Loucy (cell line): Measurements from ENCODE around the gene FSTL5.

Source experiments
- H2AFZ ChIP-seq: fragments of 200-600 bp; sonication (generic); 2 replicates; pipeline ENCODE4 v1.6.0; 2016; ENCODE audit warnings: antibody characterized with exemption, mild to moderate bottlenecking, low read length, moderate library complexity
- H3F3A ChIP-seq: fragments of 200-600 bp; 2 replicates; pipeline ENCODE4 v1.6.0; 2016; ENCODE audit warnings: antibody characterized with exemption, low read depth, mild to moderate bottlenecking
- H3K27me3 ChIP-seq: fragments of 200-600 bp; sonication (generic); 2 replicates; pipeline ENCODE4 v1.6.1; 2014; ENCODE audit warnings: low read length, mild to moderate bottlenecking; ENCODE audit not compliant: insufficient read depth, poor library complexity, severe bottlenecking
- H3K36me3 ChIP-seq: fragments of 200-600 bp; sonication (generic); 2 replicates; pipeline ENCODE4 v1.6.1; 2016; ENCODE audit warnings: low read length; ENCODE audit not compliant: insufficient read depth
- H3K4me1 ChIP-seq: fragments of 200-600 bp; sonication (generic); 2 replicates; pipeline ENCODE4 v1.5.1; 2014; ENCODE audit warnings: low read length, mild to moderate bottlenecking; ENCODE audit not compliant: insufficient read depth, poor library complexity, severe bottlenecking
- H3K4me2 ChIP-seq: fragments of 200-600 bp; sonication (generic); 2 replicates; pipeline ENCODE4 v1.6.0; 2014; ENCODE audit warnings: antibody characterized with exemption, low read length, low read depth, mild to moderate bottlenecking; ENCODE audit not compliant: poor library complexity, severe bottlenecking
- H3K4me3 ChIP-seq: fragments of 200-600 bp; sonication (generic); 2 replicates; pipeline ENCODE4 v1.5.1; 2014; ENCODE audit warnings: low read length, mild to moderate bottlenecking, mixed read lengths; ENCODE audit not compliant: poor library complexity, severe bottlenecking
- H3K79me2 ChIP-seq: fragments of 200-600 bp; sonication (generic); 2 replicates; pipeline ENCODE4 v1.6.1; 2014; ENCODE audit warnings: low read length; ENCODE audit not compliant: insufficient read depth
- H3K9ac ChIP-seq: fragments of 200-600 bp; sonication (generic); 2 replicates; pipeline ENCODE4 v1.6.0; 2014; ENCODE audit warnings: mild to moderate bottlenecking, low read depth, low read length, moderate library complexity; ENCODE audit not compliant: poor library complexity, severe bottlenecking
- H3K9me2 ChIP-seq: fragments of 200-600 bp; sonication (generic); replicated peaks from 2 replicates; pipeline ENCODE4 v1.6.1; 2016; ENCODE audit warnings: low read depth, low read length, mixed read lengths
- H3K9me3 ChIP-seq: fragments of 200-600 bp; sonication (generic); 2 replicates; pipeline ENCODE4 v1.6.1; 2014; ENCODE audit warnings: mild to moderate bottlenecking, antibody characterized with exemption, low read length, low read depth; ENCODE audit not compliant: insufficient read depth
- H4K20me1 ChIP-seq: fragments of 200-600 bp; sonication (generic); 2 replicates; pipeline ENCODE4 v1.6.0; 2014; ENCODE audit warnings: antibody characterized with exemption, low read length, mild to moderate bottlenecking; ENCODE audit not compliant: insufficient read depth, poor library complexity, severe bottlenecking
- EZH2phosphoT487 ChIP-seq: fragments of 200-600 bp; IDR thresholded peaks from 2 replicates; pipeline ENCODE4 v1.6.1; 2018; ENCODE audit warnings: antibody characterized with exemption, mild to moderate bottlenecking, moderate library complexity, borderline replicate concordance
- TF ChIP-seq, protein P1 (sequence below): fragments of 200-600 bp; sonication (generic); conservative IDR thresholded peaks from 2 replicates; pipeline ENCODE4 v1.5.1; 2014; ENCODE audit warnings: mild to moderate bottlenecking, antibody characterized with exemption, low read length

FSTL5 gene

DNA sequence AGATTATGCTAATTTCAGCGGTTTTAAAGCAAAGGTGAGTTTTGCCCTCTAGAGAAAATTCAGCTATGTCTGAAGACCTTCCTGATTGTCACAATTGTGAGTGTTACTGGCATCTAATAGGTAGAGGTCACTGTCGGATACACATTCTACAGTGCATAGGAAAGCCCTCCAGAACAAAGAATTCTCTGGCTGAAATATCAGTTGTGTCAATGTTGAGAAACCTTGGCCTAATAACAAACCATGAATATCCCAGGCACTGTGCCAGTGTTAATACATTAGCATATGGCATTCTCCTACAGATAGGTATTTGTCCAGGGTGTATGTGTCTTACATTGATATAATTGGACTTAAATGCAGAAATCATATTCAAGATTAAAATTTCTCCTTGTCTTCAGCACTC lies 294.3 kb downstream of the FSTL5 start:
- Histone ChIP-seq H4K20me1 (no peaks in the 10 kb centered on the region), H3K9me2 (no peaks in the 10 kb centered on the region), H3K36me3 (no peaks in the 10 kb centered on the region), H3F3A (no peaks in the 10 kb centered on the region), H3K4me1 (no peaks in the 10 kb centered on the region), H3K27me3 (no peaks in the 10 kb centered on the region), H3K9me3 (no peaks in the 10 kb centered on the region), H3K4me2 (no peak overlapping the region), H3K4me3 (no peak overlapping the region), H2AFZ (no peak overlapping the region), H3K79me2 (no peaks in the 10 kb centered on the region), H3K9ac (no peak overlapping the region)
- no peak for TF ChIP-seq EZH2phosphoT487
- TF ChIP-seq, protein P1, sequence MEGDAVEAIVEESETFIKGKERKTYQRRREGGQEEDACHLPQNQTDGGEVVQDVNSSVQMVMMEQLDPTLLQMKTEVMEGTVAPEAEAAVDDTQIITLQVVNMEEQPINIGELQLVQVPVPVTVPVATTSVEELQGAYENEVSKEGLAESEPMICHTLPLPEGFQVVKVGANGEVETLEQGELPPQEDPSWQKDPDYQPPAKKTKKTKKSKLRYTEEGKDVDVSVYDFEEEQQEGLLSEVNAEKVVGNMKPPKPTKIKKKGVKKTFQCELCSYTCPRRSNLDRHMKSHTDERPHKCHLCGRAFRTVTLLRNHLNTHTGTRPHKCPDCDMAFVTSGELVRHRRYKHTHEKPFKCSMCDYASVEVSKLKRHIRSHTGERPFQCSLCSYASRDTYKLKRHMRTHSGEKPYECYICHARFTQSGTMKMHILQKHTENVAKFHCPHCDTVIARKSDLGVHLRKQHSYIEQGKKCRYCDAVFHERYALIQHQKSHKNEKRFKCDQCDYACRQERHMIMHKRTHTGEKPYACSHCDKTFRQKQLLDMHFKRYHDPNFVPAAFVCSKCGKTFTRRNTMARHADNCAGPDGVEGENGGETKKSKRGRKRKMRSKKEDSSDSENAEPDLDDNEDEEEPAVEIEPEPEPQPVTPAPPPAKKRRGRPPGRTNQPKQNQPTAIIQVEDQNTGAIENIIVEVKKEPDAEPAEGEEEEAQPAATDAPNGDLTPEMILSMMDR = no peak

DNA sequence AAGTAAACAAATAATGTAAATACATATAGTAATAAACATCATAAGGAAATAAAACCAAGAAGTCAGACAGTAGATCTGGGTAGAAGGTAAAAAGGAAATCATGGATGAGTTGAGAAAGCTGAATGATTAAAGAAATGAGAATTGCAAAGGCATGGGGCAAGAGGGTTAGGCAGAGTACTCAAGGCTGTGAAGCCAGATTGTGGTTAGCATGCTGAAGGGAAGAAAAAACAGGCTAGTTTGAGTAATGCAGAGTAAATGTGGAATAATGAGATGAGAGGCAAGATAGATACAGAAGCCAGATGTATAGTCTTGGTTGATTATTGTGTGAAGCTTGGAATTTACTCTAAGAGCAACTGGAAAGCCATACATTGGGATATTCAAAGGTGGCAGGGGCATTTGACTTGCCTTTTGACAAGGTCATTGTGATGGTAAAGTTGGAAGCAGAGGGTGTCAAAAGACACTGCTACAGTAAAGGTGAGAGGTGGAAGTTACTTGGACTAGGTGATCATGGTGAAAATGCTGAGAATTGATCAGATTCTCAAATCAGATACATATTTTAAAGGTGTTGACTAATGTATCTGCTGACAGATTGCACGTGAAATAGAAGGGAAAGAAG lies 307.0 kb downstream of the FSTL5 start:
- no peaks in the 10 kb centered on the region for H3F3A ChIP-seq
- H3K4me3 ChIP-seq = no peak overlapping the region
- no peak overlapping the region for H3K9ac ChIP-seq
- no peaks in the 10 kb centered on the region for H3K9me2 ChIP-seq
- H3K9me3 ChIP-seq = no peaks in the 10 kb centered on the region
- no peaks in the 10 kb centered on the region for H4K20me1 ChIP-seq
- H3K36me3 ChIP-seq = no peaks in the 10 kb centered on the region
- H3K27me3 ChIP-seq = no peaks in the 10 kb centered on the region
- H3K79me2 ChIP-seq = no peaks in the 10 kb centered on the region
- TF ChIP-seq, protein P1 = no peak
- no peaks in the 10 kb centered on the region for H3K4me1 ChIP-seq
- no peak overlapping the region for H2AFZ ChIP-seq
- no peak overlapping the region for H3K4me2 ChIP-seq

DNA sequence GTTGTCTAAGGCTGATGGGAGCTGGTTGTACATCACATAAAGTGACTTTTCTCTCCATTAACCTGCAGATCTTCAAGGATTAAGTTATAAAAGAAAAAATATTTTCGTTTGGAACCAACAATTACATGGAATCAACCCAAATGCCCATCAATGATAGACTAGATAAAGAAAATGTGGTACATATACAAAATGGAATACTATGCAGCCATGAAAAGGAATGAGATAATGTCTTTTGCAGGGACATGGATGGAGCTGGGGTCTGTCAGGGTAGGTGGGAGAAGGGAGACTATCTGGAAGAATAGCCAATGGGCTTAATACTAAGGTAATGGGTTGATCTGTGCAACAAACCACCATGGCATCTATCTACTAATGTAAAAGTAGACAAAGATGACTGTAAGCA lies 313.2 kb downstream of the FSTL5 start:
- Histone ChIP-seq H3K9me2 (no peaks in the 10 kb centered on the region), H4K20me1 (no peaks in the 10 kb centered on the region), H3K9me3 (no peaks in the 10 kb centered on the region), H3K36me3 (no peaks in the 10 kb centered on the region), H3K27me3 (no peaks in the 10 kb centered on the region), H3F3A (no peaks in the 10 kb centered on the region), H3K4me1 (no peaks in the 10 kb centered on the region), H3K4me2 (no peak overlapping the region), H2AFZ (no peak overlapping the region), H3K4me3 (no peak overlapping the region), H3K79me2 (no peaks in the 10 kb centered on the region), H3K9ac (no peak overlapping the region)
- TF ChIP-seq, protein P1 = no peak
- no peak for TF ChIP-seq EZH2phosphoT487
